A673 (cell line): Measurements from ENCODE around the gene HSD11B1L. TPM values are rescaled to one million over a fixed set of nuclear protein-coding genes. Genes with fewer than 3 reads are reported as not detected.

Experiments
- BruUV-seq: library from RNA; stranded (reverse); fragments of 400-500 nt; replicated peaks from 2 replicates; lab custom pipeline; 2021; lab: Mats Ljungman, UMichigan
- CTCF ChIA-PET: fragments of 300-600 bp; sonication (Branson Sonifier 250); formaldehyde crosslinking; loops from one replicate; lab custom pipeline; 2022; ENCODE audit warnings: antibody characterized with exemption; lab: Charles Lee
- POLR2A ChIA-PET: fragments of 300-600 bp; sonication (Branson Sonifier 250); formaldehyde crosslinking; loops from one replicate; lab custom pipeline; 2022; ENCODE audit warnings: antibody characterized with exemption; ENCODE audit not compliant: low non-redundant PET; lab: Charles Lee
- DNase-seq: peaks from one replicate; pipeline ENCODE4 v3.0.0-alpha.2; 2015; ENCODE audit warnings: low spot score
- H3K27ac ChIP-seq: fragments of 200-600 bp; sonication (generic); 2 replicates; pipeline ENCODE4 v1.5.1; 2016; ENCODE audit warnings: mixed run types, low read depth, mild to moderate bottlenecking, mixed read lengths, antibody characterized with exemption, low read length; ENCODE audit not compliant: poor library complexity, severe bottlenecking
- H3K27me3 ChIP-seq: fragments of 200-600 bp; sonication (generic); replicated peaks from 2 replicates; pipeline ENCODE4 v1.6.1; 2017; ENCODE audit warnings: mixed run types, low read depth, mild to moderate bottlenecking, mixed read lengths, antibody characterized with exemption, low read length; ENCODE audit not compliant: insufficient read depth, poor library complexity
- H3K36me3 ChIP-seq: fragments of 200-600 bp; sonication (generic); 2 replicates; pipeline ENCODE4 v1.6.1; 2016; ENCODE audit warnings: mixed run types, mild to moderate bottlenecking, mixed read lengths, antibody characterized with exemption, low read length; ENCODE audit not compliant: insufficient read depth, poor library complexity, severe bottlenecking
- H3K4me1 ChIP-seq: fragments of 200-600 bp; sonication (generic); 2 replicates; pipeline ENCODE4 v1.6.1; 2017; ENCODE audit warnings: mixed run types, mild to moderate bottlenecking, mixed read lengths, antibody characterized with exemption, low read length; ENCODE audit not compliant: insufficient read depth, poor library complexity, severe bottlenecking
- H3K4me3 ChIP-seq: fragments of 200-600 bp; sonication (generic); 2 replicates; pipeline ENCODE4 v1.5.1; 2016; ENCODE audit warnings: low read depth, mixed run types, mild to moderate bottlenecking, mixed read lengths, low read length; ENCODE audit not compliant: poor library complexity, severe bottlenecking
- H3K9me3 ChIP-seq: fragments of 200-600 bp; sonication (generic); 2 replicates; pipeline ENCODE4 v1.6.1; 2016; ENCODE audit warnings: mixed run types, low read depth, mild to moderate bottlenecking, mixed read lengths, antibody characterized with exemption, low read length; ENCODE audit not compliant: poor library complexity, severe bottlenecking
- EZH2 ChIP-seq: fragments of 200-600 bp; sonication (generic); IDR thresholded peaks from 2 replicates; pipeline ENCODE4 v1.6.1; 2017; ENCODE audit warnings: borderline replicate concordance, low read depth, mild to moderate bottlenecking, mixed read lengths, antibody characterized with exemption, low read length; ENCODE audit not compliant: poor library complexity, severe bottlenecking
- intact Hi-C: fragments of 100-400 bp; cut with micrococcal nuclease; formaldehyde crosslinking; loops from one replicate; pipeline ENCODE4 v1.10.0; 2022; ENCODE audit not compliant: unreplicated experiment
- total RNA-seq: library from RNA; stranded (reverse); gene quantifications from 2 replicates; pipeline ENCODE4 v1.2.3, GENCODE V29; 2021
- TF ChIP-seq, protein P1 (sequence below): fragments of 300-800, 200-600 bp; sonication (generic); conservative IDR thresholded peaks from 2 replicates; pipeline ENCODE4 v1.5.1; 2017; ENCODE audit warnings: low read depth, mild to moderate bottlenecking, antibody characterized with exemption, low read length, moderate library complexity, mixed read lengths

HSD11B1L gene
- total RNA-seq, 1 experiment from 2014 or later, result 5.7 TPM

DNA sequence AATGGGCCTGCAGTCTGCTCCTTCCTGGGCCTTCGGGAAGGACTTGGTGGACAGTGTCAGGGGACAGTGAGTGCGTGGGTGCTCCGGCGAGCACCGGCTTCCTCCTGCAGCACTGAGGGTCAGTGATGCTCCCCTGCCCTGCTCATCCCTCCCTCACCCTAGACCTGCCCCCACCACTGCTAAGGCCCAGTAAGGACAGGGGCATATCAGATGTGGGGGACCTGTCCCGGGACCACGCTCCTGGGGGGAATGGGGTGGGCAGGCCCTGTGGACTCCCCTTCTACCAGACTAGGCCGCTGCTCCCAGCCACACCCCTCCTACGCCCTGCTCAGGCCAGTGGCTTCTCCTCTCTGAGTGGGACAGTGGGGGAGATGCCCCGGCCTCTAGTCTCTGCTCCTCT, 3.7 kb upstream of the HSD11B1L start:
- no peak overlapping the region for H3K4me3 ChIP-seq
- H3K9me3 ChIP-seq, result no peaks in the 10 kb centered on the region
- ChIA-PET POLR2A (no interaction called here), CTCF (no interaction called here)
- BruUV-seq, result no TSS peak
- DNase-seq, result no peak
- intact Hi-C loops, result no loop called here
- H3K27ac ChIP-seq, result no peak overlapping the region
- H3K36me3 ChIP-seq, result no peaks in the 10 kb centered on the region
- TF ChIP-seq EZH2, result no peak
- TF ChIP-seq, protein P1, sequence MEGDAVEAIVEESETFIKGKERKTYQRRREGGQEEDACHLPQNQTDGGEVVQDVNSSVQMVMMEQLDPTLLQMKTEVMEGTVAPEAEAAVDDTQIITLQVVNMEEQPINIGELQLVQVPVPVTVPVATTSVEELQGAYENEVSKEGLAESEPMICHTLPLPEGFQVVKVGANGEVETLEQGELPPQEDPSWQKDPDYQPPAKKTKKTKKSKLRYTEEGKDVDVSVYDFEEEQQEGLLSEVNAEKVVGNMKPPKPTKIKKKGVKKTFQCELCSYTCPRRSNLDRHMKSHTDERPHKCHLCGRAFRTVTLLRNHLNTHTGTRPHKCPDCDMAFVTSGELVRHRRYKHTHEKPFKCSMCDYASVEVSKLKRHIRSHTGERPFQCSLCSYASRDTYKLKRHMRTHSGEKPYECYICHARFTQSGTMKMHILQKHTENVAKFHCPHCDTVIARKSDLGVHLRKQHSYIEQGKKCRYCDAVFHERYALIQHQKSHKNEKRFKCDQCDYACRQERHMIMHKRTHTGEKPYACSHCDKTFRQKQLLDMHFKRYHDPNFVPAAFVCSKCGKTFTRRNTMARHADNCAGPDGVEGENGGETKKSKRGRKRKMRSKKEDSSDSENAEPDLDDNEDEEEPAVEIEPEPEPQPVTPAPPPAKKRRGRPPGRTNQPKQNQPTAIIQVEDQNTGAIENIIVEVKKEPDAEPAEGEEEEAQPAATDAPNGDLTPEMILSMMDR, result no peak
- H3K4me1 ChIP-seq, result no peaks in the 10 kb centered on the region
- H3K27me3 ChIP-seq, result no peaks in the 10 kb centered on the region

DNA sequence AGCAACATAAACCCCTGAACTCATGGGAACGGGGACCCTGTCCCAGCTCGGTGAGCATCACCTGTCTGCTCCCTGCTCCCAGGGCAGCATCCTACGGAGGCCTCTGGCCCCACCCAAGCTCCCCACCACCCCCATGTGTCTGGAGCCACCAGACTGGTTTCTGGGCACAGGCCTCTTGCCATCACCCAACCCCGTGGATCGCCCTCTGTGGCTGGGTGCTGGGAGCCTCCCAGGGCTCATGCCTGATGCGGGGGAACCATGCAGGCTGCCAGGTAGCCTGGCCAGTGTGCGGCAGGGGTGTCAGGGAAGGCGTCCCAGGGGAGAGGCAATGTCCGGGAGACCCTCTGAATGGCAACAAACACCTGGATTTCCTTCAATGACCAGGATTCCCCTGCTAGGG, 3.2 kb upstream of the HSD11B1L start:
- Histone ChIP-seq H3K4me3 (no peak overlapping the region), H3K4me1 (no peaks in the 10 kb centered on the region), H3K9me3 (no peaks in the 10 kb centered on the region), H3K27me3 (no peaks in the 10 kb centered on the region), H3K27ac (no peak overlapping the region), H3K36me3 (no peaks in the 10 kb centered on the region)
- DNase-seq, result no peak
- intact Hi-C loops, result no loop called here
- ChIA-PET CTCF (no interaction called here), POLR2A (no interaction called here)
- no peak for TF ChIP-seq EZH2
- TF ChIP-seq, protein P1, result no peak
- BruUV-seq, result no TSS peak

DNA sequence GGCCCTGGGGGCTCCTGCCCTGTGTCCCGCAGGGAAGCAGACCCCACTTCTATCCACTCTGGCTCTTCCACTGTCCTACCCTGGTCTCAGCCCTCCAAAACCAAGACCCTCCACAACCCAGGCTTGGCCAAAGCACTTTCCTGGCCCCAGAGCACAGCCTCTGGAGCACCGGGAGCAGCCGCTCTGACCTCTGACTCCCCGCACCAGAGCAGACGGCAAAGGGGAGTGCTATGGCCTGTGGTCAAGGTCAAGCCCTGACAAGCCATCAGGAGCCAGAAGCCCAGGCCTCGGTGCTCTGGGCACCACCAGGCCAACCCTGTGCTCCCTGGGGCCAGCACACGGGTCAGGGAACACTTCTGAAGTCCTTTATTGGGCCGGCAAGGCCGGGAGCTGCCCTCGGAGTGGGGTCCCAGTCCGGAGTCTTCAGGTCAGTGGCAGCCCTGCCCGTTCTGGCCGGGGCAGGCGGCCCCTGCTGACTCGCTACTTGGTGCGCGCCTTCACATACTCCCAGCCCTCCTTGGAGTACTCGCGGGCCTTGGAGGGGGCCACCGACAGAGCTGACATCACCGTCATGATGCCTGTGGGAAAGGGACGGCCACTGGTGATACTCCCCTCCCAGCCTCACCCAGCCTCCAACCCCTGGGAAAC, 2.6 kb upstream of the HSD11B1L start:
- H3K27me3 ChIP-seq, result no peaks in the 10 kb centered on the region
- no peaks in the 10 kb centered on the region for H3K4me1 ChIP-seq
- no peak for DNase-seq
- H3K4me3 ChIP-seq, result no peak overlapping the region
- no peaks in the 10 kb centered on the region for H3K9me3 ChIP-seq
- no peak overlapping the region for H3K27ac ChIP-seq
- H3K36me3 ChIP-seq, result no peaks in the 10 kb centered on the region
- intact Hi-C loops, result no loop called here
- ChIA-PET CTCF (no interaction called here), POLR2A (no interaction called here)
- TF ChIP-seq, protein P1, result no peak
- no peak for TF ChIP-seq EZH2
- BruUV-seq, result no TSS peak
